ENCODE measurements around the gene ALDH16A1. TPM values are rescaled to one million over a fixed set of nuclear protein-coding genes. Genes with fewer than 3 reads are reported as not detected.
"Not testable (repeated sequence)": the region's sequence is repeated elsewhere in the genome, so short reads cannot be mapped to it uniquely, and the experiment has no call there.

ALDH16A1 gene
- total RNA-seq, 1 experiment from 2014 or later, result 40.9 TPM

GRCh38 chr19:49444100-49444700 lies 8.8 kb upstream of the ALDH16A1 start:
- Histone ChIP-seq H3F3A (ENCODE audit: insufficient read depth, low read depth) (peaks cover 64% of the 10 kb centered on the region), H3K4me3 (peak overlapping the region; percentile 83; the same call in 1 of the 2 replicates), H3K27me3 (ENCODE audit: insufficient read depth, low read depth) (peaks cover 18% of the 10 kb centered on the region), H3K4me2 (peak overlapping the region; percentile 89), H3K79me2 (ENCODE audit: low read depth) (peaks cover 10% of the 10 kb centered on the region)
- not testable (repeated sequence) for H3K9me3 ChIP-seq (ENCODE audit: insufficient read depth, low read depth); H3K9me2 ChIP-seq (ENCODE audit: insufficient read depth); H2AFZ ChIP-seq; DNase-seq; H4K20me1 ChIP-seq (ENCODE audit: insufficient read depth); H3K27ac ChIP-seq; H3K36me3 ChIP-seq (ENCODE audit: low read depth); H3K4me1 ChIP-seq (replicated peaks; ENCODE audit: insufficient read depth); BruUV-seq (replicated peaks)
- ChIA-PET CTCF (interaction anchor here (0.7 kb wide), 2 partner anchors 44 to 1754 kb away, joined by 5 to 11 read pairs; no protein-coding TSS in a partner anchor), POLR2A (ENCODE audit: unreplicated experiment) (interaction anchor here (0.6 kb wide), 1 partner anchor 232 kb away, joined by 3 read pairs; no protein-coding TSS in a partner anchor)
- intact Hi-C loops (cut with micrococcal nuclease; ENCODE audit: unreplicated experiment), result loop anchor here (10.0 kb wide), 1 partner anchor 179 kb away; no protein-coding TSS in a partner anchor
- peak; percentile 25; the same call in 1 of the 2 replicates for TF ChIP-seq CTCF (conservative IDR thresholded peaks at IDR 0.05)

GRCh38 chr19:49445997-49446396 lies 7.0 kb upstream of the ALDH16A1 start:
- H3K4me1 ChIP-seq (replicated peaks; ENCODE audit: insufficient read depth), result peaks cover 16% of the 10 kb centered on the region

More at GRCh38 chr19:49445997-49446396, 7.0 kb upstream of the ALDH16A1 start:
- Histone ChIP-seq H3K27me3 (ENCODE audit: insufficient read depth, low read depth) (peaks cover 1% of the 10 kb centered on the region; the same call in 1 of the 2 replicates), H3F3A (ENCODE audit: insufficient read depth, low read depth) (peaks cover 56% of the 10 kb centered on the region), H4K20me1 (ENCODE audit: insufficient read depth) (no peaks in the 10 kb centered on the region), H3K9me2 (ENCODE audit: insufficient read depth) (no peaks in the 10 kb centered on the region), H2AFZ (no peak overlapping the region), H3K4me2 (no peak overlapping the region), H3K36me3 (ENCODE audit: low read depth) (peaks cover 7% of the 10 kb centered on the region; the same call in 1 of the 2 replicates), H3K9me3 (ENCODE audit: insufficient read depth, low read depth) (no peaks in the 10 kb centered on the region), H3K27ac (no peak overlapping the region), H3K79me2 (ENCODE audit: low read depth) (peaks cover 28% of the 10 kb centered on the region), H3K4me3 (no peak overlapping the region)
- POLR2A ChIA-PET (ENCODE audit: unreplicated experiment), result no interaction called here
- CTCF ChIA-PET, result no interaction called here
- intact Hi-C loops (cut with micrococcal nuclease; ENCODE audit: unreplicated experiment), result loop anchor here (10.0 kb wide), 1 partner anchor 181 kb away; no protein-coding TSS in a partner anchor
- TF ChIP-seq EZH2 (IDR thresholded peaks at IDR 0.05; ENCODE audit: low read depth) (no peak), CTCF (conservative IDR thresholded peaks at IDR 0.05) (no peak)
- no peak for DNase-seq
- no TSS peak for BruUV-seq (replicated peaks)
